Progenitor cell of endocrine pancreas (in vitro differentiated cells): ENCODE measurements around the gene PAX5. TPM values are rescaled to one million over a fixed set of nuclear protein-coding genes. Genes with fewer than 3 reads are reported as not detected.

Experiments
- DNase-seq: peaks from one replicate; pipeline ENCODE4 v3.0.0; 2021; ENCODE audit warnings: low spot score; ENCODE audit not compliant: unreplicated experiment
- H3K27ac Mint-ChIP-seq: 2 replicates; pipeline ENCODE4 v1.8.0; 2021; ENCODE audit warnings: mild to moderate bottlenecking, moderate library complexity, mixed read lengths
- H3K27me3 Mint-ChIP-seq: 2 replicates; pipeline ENCODE4 v1.8.0; 2021; ENCODE audit warnings: mixed read lengths
- H3K36me3 Mint-ChIP-seq: 2 replicates; pipeline ENCODE4 v1.8.0; 2022; ENCODE audit warnings: mixed read lengths; ENCODE audit not compliant: insufficient read depth
- H3K4me1 Mint-ChIP-seq: 2 replicates; pipeline ENCODE4 v1.8.0; 2021; ENCODE audit warnings: low read depth, mixed read lengths
- H3K4me3 Mint-ChIP-seq: 2 replicates; pipeline ENCODE4 v1.8.0; 2021; ENCODE audit warnings: low read depth, mild to moderate bottlenecking, moderate library complexity, mixed read lengths
- H3K9me3 Mint-ChIP-seq: 2 replicates; pipeline ENCODE4 v1.8.0; 2021; ENCODE audit warnings: low read depth, mixed read lengths
- CTCF ChIP-seq: fragments of 200-600 bp; sonication (generic); IDR thresholded peaks from one replicate; pipeline ENCODE4 v1.5.0; 2021; ENCODE audit warnings: antibody characterized with exemption, mild to moderate bottlenecking; ENCODE audit not compliant: unreplicated experiment
- total RNA-seq: library from RNA; stranded (reverse); gene quantifications from 2 replicates; pipeline ENCODE4 v1.2.1, GENCODE V29; 2021

Gene PAX5
- total RNA-seq, 1 donor from 2014 or later: not detected

GRCh38 chr9:36888551-36888950 is 145.5 kb downstream of the PAX5 start:
- H3K4me1 Mint-ChIP-seq: peaks cover 4% of the 10 kb centered on the region
- no peak for TF ChIP-seq CTCF
- peaks cover 85% of the 10 kb centered on the region for H3K27me3 Mint-ChIP-seq
- H3K36me3 Mint-ChIP-seq: no peaks in the 10 kb centered on the region
- no peak overlapping the region for H3K27ac Mint-ChIP-seq
- no peak for DNase-seq
- no peaks in the 10 kb centered on the region for H3K9me3 Mint-ChIP-seq
- H3K4me3 Mint-ChIP-seq: no peak overlapping the region

- H3K9me3 Mint-ChIP-seq: no peaks in the 10 kb centered on the region
- no peak for TF ChIP-seq CTCF
- peaks cover 71% of the 10 kb centered on the region for H3K27me3 Mint-ChIP-seq
- H3K36me3 Mint-ChIP-seq: no peaks in the 10 kb centered on the region
- DNase-seq: no peak
- H3K4me3 Mint-ChIP-seq: no peak overlapping the region
- H3K27ac Mint-ChIP-seq: no peak overlapping the region
- no peaks in the 10 kb centered on the region for H3K4me1 Mint-ChIP-seq
Measured at GRCh38 chr9:36884721-36885120, 149.3 kb downstream of the PAX5 start.

- H3K27me3 Mint-ChIP-seq: peaks cover 67% of the 10 kb centered on the region
- no peaks in the 10 kb centered on the region for H3K4me1 Mint-ChIP-seq
- no peaks in the 10 kb centered on the region for H3K36me3 Mint-ChIP-seq
- no peak for TF ChIP-seq CTCF
- no peak overlapping the region for H3K4me3 Mint-ChIP-seq
- no peak for DNase-seq
- no peak overlapping the region for H3K27ac Mint-ChIP-seq
- H3K9me3 Mint-ChIP-seq: no peaks in the 10 kb centered on the region
Measured at GRCh38 chr9:36882594-36882993, 151.5 kb downstream of the PAX5 start.

GRCh38 chr9:36881743-36882441 is 152.2 kb downstream of the PAX5 start:
- H3K27ac Mint-ChIP-seq: no peak overlapping the region
- no peak for TF ChIP-seq CTCF
- peaks cover 67% of the 10 kb centered on the region for H3K27me3 Mint-ChIP-seq
- no peaks in the 10 kb centered on the region for H3K9me3 Mint-ChIP-seq
- no peak for DNase-seq
- no peaks in the 10 kb centered on the region for H3K36me3 Mint-ChIP-seq
- no peaks in the 10 kb centered on the region for H3K4me1 Mint-ChIP-seq
- H3K4me3 Mint-ChIP-seq: no peak overlapping the region

- Mint-ChIP-seq H3K36me3 (no peaks in the 10 kb centered on the region), H3K4me1 (no peaks in the 10 kb centered on the region), H3K27ac (no peak overlapping the region), H3K27me3 (peaks cover 67% of the 10 kb centered on the region), H3K9me3 (no peaks in the 10 kb centered on the region), H3K4me3 (no peak overlapping the region)
- DNase-seq: no peak
- no peak for TF ChIP-seq CTCF
Measured at GRCh38 chr9:36881316-36881715, 152.8 kb downstream of the PAX5 start.
